Measurements from ENCODE around the gene MFAP5.
"Not testable (repeated sequence)": the region's sequence is repeated elsewhere in the genome, so short reads cannot be mapped to it uniquely, and the experiment has no call there.

MFAP5 gene

GRCh38 chr12:8629486-8630033, 33.1 kb downstream of the MFAP5 start:
- no peak for DNase-seq (ENCODE audit: low read depth in 2 of 2)

DNA sequence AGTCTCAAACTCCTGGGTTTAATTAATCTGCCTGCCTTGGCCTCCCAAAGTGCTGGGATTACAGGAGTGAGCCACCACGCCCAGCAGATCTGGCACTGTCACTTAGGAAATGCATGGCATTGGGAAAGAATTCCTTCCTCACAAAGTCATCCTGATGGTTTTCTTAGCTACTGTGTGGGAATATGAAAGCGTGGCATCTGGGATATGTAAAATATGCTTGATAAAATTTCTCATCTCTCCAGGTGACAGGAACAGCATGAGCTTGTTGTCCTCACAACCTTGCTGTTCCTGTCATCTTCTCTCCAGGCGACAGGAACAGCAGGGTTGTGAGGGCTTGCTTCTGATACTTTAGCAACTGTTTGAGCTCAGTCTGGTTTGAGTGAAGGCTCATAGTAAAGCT, 33.9 kb downstream of the MFAP5 start:
- no peak for DNase-seq (ENCODE audit: low read depth in 2 of 2)

DNA sequence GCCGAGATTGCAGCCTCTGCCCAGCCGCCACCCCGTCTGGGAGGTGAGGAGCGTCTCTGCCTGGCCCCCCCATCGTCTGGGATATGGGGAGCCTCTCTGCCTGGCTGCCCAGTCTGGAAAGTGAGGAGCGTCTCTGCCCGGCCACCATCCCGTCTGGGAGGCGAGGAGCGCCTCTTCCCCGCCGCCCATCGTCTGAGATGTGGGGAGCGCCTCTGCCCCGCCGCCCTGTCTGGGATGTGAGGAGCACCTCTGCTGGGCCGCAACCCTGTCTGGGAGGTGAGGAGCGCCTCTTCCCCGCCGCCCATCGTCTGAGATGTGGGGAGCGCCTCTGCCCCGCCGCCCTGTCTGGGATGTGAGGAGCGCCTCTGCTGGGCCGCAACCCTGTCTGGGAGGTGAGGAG, 37.9 kb downstream of the MFAP5 start:
- DNase-seq (ENCODE audit: low read depth in 2 of 2), result not testable (repeated sequence)

- no peak for DNase-seq (ENCODE audit: low read depth in 2 of 2)
Measured at GRCh38 chr12:8622646-8623045, 40.0 kb downstream of the MFAP5 start.

GRCh38 chr12:8615206-8615605, 47.4 kb downstream of the MFAP5 start:
- no peak for DNase-seq (ENCODE audit: low read depth in 2 of 2)

DNA sequence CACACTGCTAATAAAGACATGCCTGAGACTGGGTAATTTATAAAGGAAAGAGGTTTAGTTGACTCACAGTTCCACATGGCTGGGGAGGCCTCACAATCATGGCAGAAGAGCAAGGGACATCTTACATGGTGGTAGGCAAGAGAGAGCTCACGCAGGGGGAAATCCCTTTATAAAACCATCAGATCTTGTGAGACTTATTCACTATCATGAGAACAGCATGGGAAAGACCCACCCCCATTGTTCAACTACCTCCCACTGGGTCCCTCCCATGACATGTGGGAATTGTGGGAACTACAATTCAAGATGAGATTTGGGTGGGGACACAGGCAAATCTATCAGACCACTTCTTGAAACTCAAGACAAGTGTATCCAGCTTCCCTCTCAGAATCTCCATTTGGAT, 48.7 kb downstream of the MFAP5 start:
- not testable (repeated sequence) for DNase-seq (ENCODE audit: low read depth in 2 of 2)

DNA sequence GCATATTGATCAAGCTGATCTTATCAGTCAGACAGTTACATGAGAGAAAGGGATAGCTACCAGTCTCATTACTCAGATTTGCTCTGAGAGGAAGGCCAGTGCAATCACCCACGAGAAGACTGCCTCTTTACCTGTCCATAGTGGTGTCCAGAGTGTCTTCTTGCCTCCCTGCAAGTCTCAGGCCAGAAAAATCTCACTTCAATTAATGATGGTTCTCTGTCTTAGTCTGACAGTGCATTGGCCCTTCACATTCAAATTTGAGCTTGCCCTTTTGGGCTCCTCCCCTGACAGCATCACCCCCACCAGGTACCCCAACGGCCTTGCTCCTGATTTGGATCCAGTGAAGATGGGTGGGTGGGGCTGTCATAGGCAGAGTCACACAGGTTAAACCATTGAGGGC, 50.0 kb downstream of the MFAP5 start, which contains the start of gene AICDA:
Gene AICDA (minus strand): TSS at position 231 of the 400 bp plus-strand sequence. CDS start 92 bp downstream, at position 139.
- no peak for DNase-seq (ENCODE audit: low read depth in 2 of 2)

GRCh38 chr12:8609061-8609570, 53.5 kb downstream of the MFAP5 start:
- no peak for DNase-seq (ENCODE audit: low read depth in 2 of 2)

- DNase-seq (ENCODE audit: low read depth in 2 of 2), result no peak
Measured at GRCh38 chr12:8606890-8607289, 55.7 kb downstream of the MFAP5 start.

GRCh38 chr12:8605057-8605456, 57.6 kb downstream of the MFAP5 start:
- DNase-seq (ENCODE audit: low read depth in 2 of 2), result no peak

GRCh38 chr12:8603856-8604255, 58.8 kb downstream of the MFAP5 start:
- no peak for DNase-seq (ENCODE audit: low read depth in 2 of 2)

GRCh38 chr12:8603286-8603685, 59.3 kb downstream of the MFAP5 start:
- no peak for DNase-seq (ENCODE audit: low read depth in 2 of 2)

GRCh38 chr12:8596561-8596960, 66.1 kb downstream of the MFAP5 start:
- no peak for DNase-seq (ENCODE audit: low read depth in 2 of 2)
